HEK293 (cell line): ENCODE data around the gene BCL11B.

Experiments used
- CTCF ChIA-PET: fragments of 350-600 bp; formaldehyde crosslinking; extraction: SDS; loops from one replicate; lab custom pipeline; 2021; ENCODE audit warnings: antibody characterized with exemption; lab: Yijun Ruan, JAX
- POLR2A ChIA-PET: fragments of 300-600 bp; formaldehyde crosslinking; extraction: SDS; loops from one replicate; lab custom pipeline; 2020; ENCODE audit warnings: antibody characterized with exemption, inconsistent platforms; lab: Yijun Ruan, JAX
- H3K27ac ChIP-seq: fragments of 200-500 bp; sonication (Bioruptor generic); 2 replicates; pipeline ENCODE4 v1.5.1; 2014; ENCODE audit warnings: low read depth, low read length, control low read depth, inconsistent platforms; ENCODE audit errors: extremely low read depth
- H3K36me3 ChIP-seq, 2 experiments: fragments of 200-500 bp in 1 of 2; sonication (Bioruptor generic) in 1 of 2; 1 replicate in 1 of 2; 2 replicates in 1 of 2; pipeline ENCODE4 v1.5.1; 2014 to 2017; ENCODE audit warnings: inconsistent platforms in 2 of 2, low read length in 2 of 2; ENCODE audit not compliant: control insufficient read depth in 2 of 2, insufficient read depth in 1 of 2
- H3K4me1 ChIP-seq: fragments of 200-500 bp; sonication (Bioruptor generic); 2 replicates; pipeline ENCODE4 v1.5.1; 2014; ENCODE audit warnings: mild to moderate bottlenecking, low read length, inconsistent platforms; ENCODE audit not compliant: control insufficient read depth, insufficient read depth
- H3K4me3 ChIP-seq: 2 replicates; pipeline ENCODE4 v1.5.1; 2011; ENCODE audit warnings: low read depth, mild to moderate bottlenecking, control low read depth, low read length, moderate library complexity
- H3K9me3 ChIP-seq: fragments of 200-500 bp; sonication (Bioruptor generic); 2 replicates; pipeline ENCODE4 v1.5.1; 2014; ENCODE audit warnings: low read depth, low read length, inconsistent platforms; ENCODE audit not compliant: control insufficient read depth, insufficient read depth
- EGR2 ChIP-seq: fragments of 450-650 bp; formaldehyde crosslinking; IDR thresholded peaks from 2 replicates; pipeline ENCODE4 v1.5.1; 2016; ENCODE audit warnings: low read depth, missing biosample characterization, missing genetic modification characterization
- FEZF1 ChIP-seq: fragments of 450-650 bp; formaldehyde crosslinking; IDR thresholded peaks from 2 replicates; pipeline ENCODE4 v1.5.1; 2016; ENCODE audit warnings: missing biosample characterization, missing genetic modification characterization
- GFI1B ChIP-seq: fragments of 450-650 bp; formaldehyde crosslinking; IDR thresholded peaks from 2 replicates; pipeline ENCODE4 v1.5.1; 2016; ENCODE audit warnings: missing biosample characterization, missing genetic modification characterization
- GLIS1 ChIP-seq: fragments of 450-650 bp; formaldehyde crosslinking; IDR thresholded peaks from 2 replicates; pipeline ENCODE4 v1.5.1; 2016; ENCODE audit warnings: missing biosample characterization, missing genetic modification characterization
- GLIS2 ChIP-seq: fragments of 450-650 bp; formaldehyde crosslinking; IDR thresholded peaks from 2 replicates; pipeline ENCODE4 v1.5.1; 2016; ENCODE audit warnings: missing biosample characterization, missing genetic modification characterization
- HOXA7 ChIP-seq: sonication (generic); formaldehyde crosslinking; IDR thresholded peaks from 2 replicates; pipeline ENCODE4 v1.8.1; 2022; ENCODE audit warnings: missing genetic modification reagents, borderline replicate concordance
- KLF9 ChIP-seq: fragments of 450-650 bp; formaldehyde crosslinking; IDR thresholded peaks from 2 replicates; pipeline ENCODE4 v1.5.1; 2016; ENCODE audit warnings: missing biosample characterization, missing genetic modification characterization, low read depth
- OVOL3 ChIP-seq: fragments of 450-650 bp; formaldehyde crosslinking; IDR thresholded peaks from 2 replicates; pipeline ENCODE4 v1.5.1; 2016; ENCODE audit warnings: missing biosample characterization, missing genetic modification characterization
- SP3 ChIP-seq: fragments of 450-650 bp; formaldehyde crosslinking; IDR thresholded peaks from 2 replicates; pipeline ENCODE4 v1.5.1; 2016; ENCODE audit warnings: missing biosample characterization, missing genetic modification characterization
- TCF7L2 ChIP-seq: IDR thresholded peaks from 2 replicates; pipeline ENCODE4 v1.6.1; 2011; ENCODE audit warnings: low read depth, mild to moderate bottlenecking, inconsistent platforms, low read length, moderate library complexity, borderline replicate concordance
- ZBTB7A ChIP-seq: fragments of 450-650 bp; formaldehyde crosslinking; IDR thresholded peaks from 2 replicates; pipeline ENCODE4 v1.5.1; 2016; ENCODE audit warnings: low read depth, missing biosample characterization, missing genetic modification characterization
- ZFHX2 ChIP-seq: fragments of 450-650 bp; formaldehyde crosslinking; conservative IDR thresholded peaks from 2 replicates; pipeline ENCODE4 v1.5.1; 2016; ENCODE audit warnings: missing biosample characterization, missing genetic modification characterization
- ZNF223 ChIP-seq: fragments of 450-650 bp; formaldehyde crosslinking; IDR thresholded peaks from 2 replicates; pipeline ENCODE4 v1.5.1; 2016; ENCODE audit warnings: missing biosample characterization, missing genetic modification characterization
- ZNF354C ChIP-seq: fragments of 450-650 bp; formaldehyde crosslinking; IDR thresholded peaks from 2 replicates; pipeline ENCODE4 v1.5.1; 2016; ENCODE audit warnings: missing biosample characterization, missing genetic modification characterization, low read depth, borderline replicate concordance
- ZNF394 ChIP-seq: fragments of 450-650 bp; formaldehyde crosslinking; IDR thresholded peaks from 2 replicates; pipeline ENCODE4 v1.5.1; 2016; ENCODE audit warnings: missing biosample characterization, missing genetic modification characterization, mild to moderate bottlenecking, moderate library complexity, borderline replicate concordance
- ZNF426 ChIP-seq: fragments of 450-650 bp; formaldehyde crosslinking; IDR thresholded peaks from 2 replicates; pipeline ENCODE4 v1.5.1; 2017; ENCODE audit warnings: missing biosample characterization, missing genetic modification characterization, mild to moderate bottlenecking, inconsistent platforms, moderate library complexity
- ZNF548 ChIP-seq: fragments of 450-650 bp; formaldehyde crosslinking; IDR thresholded peaks from 2 replicates; pipeline ENCODE4 v1.5.1; 2016; ENCODE audit warnings: missing biosample characterization, missing genetic modification characterization
- ZNF558 ChIP-seq: fragments of 450-650 bp; formaldehyde crosslinking; IDR thresholded peaks from 2 replicates; pipeline ENCODE4 v1.5.1; 2016; ENCODE audit warnings: missing biosample characterization, missing genetic modification characterization
- ZNF585B ChIP-seq: fragments of 450-650 bp; formaldehyde crosslinking; IDR thresholded peaks from 2 replicates; pipeline ENCODE4 v1.5.1; 2016; ENCODE audit warnings: missing biosample characterization, missing genetic modification characterization
- ZNF707 ChIP-seq: fragments of 450-650 bp; formaldehyde crosslinking; IDR thresholded peaks from 2 replicates; pipeline ENCODE4 v1.5.1; 2016; ENCODE audit warnings: missing biosample characterization, missing genetic modification characterization
- ZNF777 ChIP-seq: fragments of 450-650 bp; formaldehyde crosslinking; IDR thresholded peaks from 2 replicates; pipeline ENCODE4 v1.5.1; 2017; ENCODE audit warnings: missing biosample characterization, missing genetic modification characterization, borderline replicate concordance
- TF ChIP-seq, protein P1 (sequence below): fragments of 450-650 bp; formaldehyde crosslinking; IDR thresholded peaks from 2 replicates; pipeline ENCODE4 v1.5.1; 2016; ENCODE audit warnings: missing biosample characterization, missing genetic modification characterization
- TF ChIP-seq, protein P2 (sequence below): fragments of 450-650 bp; formaldehyde crosslinking; IDR thresholded peaks from 2 replicates; pipeline ENCODE4 v1.5.1; 2017; ENCODE audit warnings: missing biosample characterization, missing genetic modification characterization
- TF ChIP-seq, protein P3 (sequence below): fragments of 450-650 bp; formaldehyde crosslinking; IDR thresholded peaks from 2 replicates; pipeline ENCODE4 v1.5.1; 2016; ENCODE audit warnings: missing biosample characterization, missing genetic modification characterization, borderline replicate concordance
- TF ChIP-seq, protein P4 (sequence below): fragments of 450-650 bp; formaldehyde crosslinking; IDR thresholded peaks from 2 replicates; pipeline ENCODE4 v1.5.1; 2016; ENCODE audit warnings: missing biosample characterization, missing genetic modification characterization

The BCL11B gene

DNA sequence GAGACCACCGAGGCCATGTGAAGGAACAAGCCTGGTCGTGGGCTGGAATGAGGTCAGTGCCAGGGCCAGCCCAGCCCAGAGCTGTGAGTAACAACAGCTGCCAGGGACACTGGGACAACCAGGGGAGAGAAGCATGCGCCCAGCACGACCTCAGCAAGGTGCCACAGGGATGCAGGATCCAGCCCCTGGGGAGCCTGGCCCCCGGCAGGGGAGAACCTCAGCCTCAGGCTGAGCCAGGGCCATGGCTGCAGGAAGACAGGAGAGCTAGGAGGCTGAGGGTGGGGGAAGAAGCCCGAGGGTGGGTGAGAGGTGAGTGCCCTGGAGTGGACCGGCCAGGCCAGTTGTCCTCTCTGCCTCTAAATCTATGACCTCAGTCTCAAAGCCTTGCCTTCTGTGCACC is 62.6 kb downstream of the BCL11B start (continued):
- TF ChIP-seq, protein P1, sequence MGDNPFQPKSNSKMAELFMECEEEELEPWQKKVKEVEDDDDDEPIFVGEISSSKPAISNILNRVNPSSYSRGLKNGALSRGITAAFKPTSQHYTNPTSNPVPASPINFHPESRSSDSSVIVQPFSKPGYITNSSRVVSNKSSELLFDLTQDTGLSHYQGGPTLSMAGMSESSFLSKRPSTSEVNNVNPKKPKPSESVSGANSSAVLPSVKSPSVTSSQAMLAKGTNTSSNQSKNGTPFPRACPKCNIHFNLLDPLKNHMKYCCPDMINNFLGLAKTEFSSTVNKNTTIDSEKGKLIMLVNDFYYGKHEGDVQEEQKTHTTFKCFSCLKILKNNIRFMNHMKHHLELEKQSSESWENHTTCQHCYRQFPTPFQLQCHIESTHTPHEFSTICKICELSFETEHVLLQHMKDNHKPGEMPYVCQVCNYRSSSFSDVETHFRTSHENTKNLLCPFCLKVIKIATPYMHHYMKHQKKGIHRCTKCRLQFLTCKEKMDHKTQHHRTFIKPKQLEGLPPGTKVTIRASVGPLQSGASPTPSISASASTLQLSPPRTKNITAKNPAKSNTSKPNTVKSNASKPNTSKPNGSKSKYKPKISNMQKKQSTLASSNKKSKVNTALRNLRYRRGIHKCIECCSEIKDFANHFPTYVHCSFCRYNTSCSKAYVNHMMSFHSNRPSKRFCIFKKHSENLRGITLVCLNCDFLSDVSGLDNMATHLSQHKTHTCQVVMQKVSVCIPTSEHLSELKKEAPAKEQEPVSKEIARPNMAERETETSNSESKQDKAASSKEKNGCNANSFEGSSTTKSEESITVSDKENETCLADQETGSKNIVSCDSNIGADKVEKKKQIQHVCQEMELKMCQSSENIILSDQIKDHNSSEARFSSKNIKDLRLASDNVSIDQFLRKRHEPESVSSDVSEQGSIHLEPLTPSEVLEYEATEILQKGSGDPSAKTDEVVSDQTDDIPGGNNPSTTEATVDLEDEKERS, result no peak

DNA sequence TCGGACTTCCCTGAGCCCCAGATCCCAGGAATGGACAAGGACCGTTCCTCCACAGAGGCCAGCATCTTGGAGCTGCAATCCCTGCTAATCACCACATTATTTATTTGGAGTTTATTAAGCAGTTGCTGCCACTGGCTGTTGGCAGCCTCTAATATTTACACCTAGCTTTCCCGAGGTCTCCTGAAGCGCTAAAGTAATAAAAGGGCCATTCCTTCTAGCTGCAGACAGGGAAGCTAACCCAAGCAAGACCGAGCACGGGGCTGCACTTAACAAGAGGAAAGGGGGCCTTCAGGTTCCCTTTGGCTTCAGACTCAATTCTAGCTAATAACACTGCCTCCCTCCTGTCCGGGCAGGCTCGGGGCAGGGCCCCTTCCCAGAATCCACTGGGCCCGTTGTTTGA is 63.7 kb downstream of the BCL11B start:
- H3K4me3 ChIP-seq, result no peak overlapping the region
- TF ChIP-seq HOXA7 (CRISPR knock-in tag) (no peak), EGR2 (no peak), OVOL3 (tag by site-specific recombination) (no peak), ZNF354C (tag by site-specific recombination) (no peak), GFI1B (tag by site-specific recombination) (no peak), FEZF1 (no peak), KLF9 (tag by site-specific recombination) (no peak), GLIS2 (no peak)
- TF ChIP-seq, protein P2, sequence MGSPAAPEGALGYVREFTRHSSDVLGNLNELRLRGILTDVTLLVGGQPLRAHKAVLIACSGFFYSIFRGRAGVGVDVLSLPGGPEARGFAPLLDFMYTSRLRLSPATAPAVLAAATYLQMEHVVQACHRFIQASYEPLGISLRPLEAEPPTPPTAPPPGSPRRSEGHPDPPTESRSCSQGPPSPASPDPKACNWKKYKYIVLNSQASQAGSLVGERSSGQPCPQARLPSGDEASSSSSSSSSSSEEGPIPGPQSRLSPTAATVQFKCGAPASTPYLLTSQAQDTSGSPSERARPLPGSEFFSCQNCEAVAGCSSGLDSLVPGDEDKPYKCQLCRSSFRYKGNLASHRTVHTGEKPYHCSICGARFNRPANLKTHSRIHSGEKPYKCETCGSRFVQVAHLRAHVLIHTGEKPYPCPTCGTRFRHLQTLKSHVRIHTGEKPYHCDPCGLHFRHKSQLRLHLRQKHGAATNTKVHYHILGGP, result no peak
- POLR2A ChIA-PET, result no interaction called here
- no peaks in the 10 kb centered on the region for H3K9me3 ChIP-seq
- no peaks in the 10 kb centered on the region for H3K36me3 ChIP-seq
- CTCF ChIA-PET, result no interaction called here
- no peak overlapping the region for H3K27ac ChIP-seq
- no peaks in the 10 kb centered on the region for H3K4me1 ChIP-seq

DNA sequence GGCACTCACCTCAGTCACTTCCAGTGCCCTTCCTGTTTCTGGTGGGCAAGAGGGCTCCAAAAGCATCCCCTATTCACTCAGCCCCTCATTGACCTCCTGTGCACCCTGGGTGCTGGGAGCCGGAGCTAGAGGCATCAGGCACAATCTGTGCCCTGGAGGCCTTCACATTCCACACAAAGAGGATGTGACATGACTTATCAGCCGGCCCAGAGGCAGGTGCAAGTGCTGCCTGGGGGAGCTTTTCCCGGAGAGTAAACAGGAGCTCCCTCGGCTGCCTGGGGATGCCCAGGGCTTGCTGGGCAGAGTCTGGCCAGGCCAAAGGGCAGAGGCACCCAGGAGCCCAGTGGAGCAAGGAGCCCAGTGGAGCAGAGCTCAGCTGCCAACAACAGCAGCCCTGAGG is 64.5 kb downstream of the BCL11B start:
- no peaks in the 10 kb centered on the region for H3K36me3 ChIP-seq
- H3K27ac ChIP-seq, result no peak overlapping the region
- CTCF ChIA-PET, result no interaction called here
- no peak overlapping the region for H3K4me3 ChIP-seq
- H3K9me3 ChIP-seq, result no peaks in the 10 kb centered on the region
- TF ChIP-seq ZNF223 (tag by site-specific recombination) (no peak), TCF7L2 (no peak), GLIS1 (peak; percentile 11; the same call in 1 of the 2 replicates)
- POLR2A ChIA-PET, result no interaction called here
- H3K4me1 ChIP-seq, result no peaks in the 10 kb centered on the region

DNA sequence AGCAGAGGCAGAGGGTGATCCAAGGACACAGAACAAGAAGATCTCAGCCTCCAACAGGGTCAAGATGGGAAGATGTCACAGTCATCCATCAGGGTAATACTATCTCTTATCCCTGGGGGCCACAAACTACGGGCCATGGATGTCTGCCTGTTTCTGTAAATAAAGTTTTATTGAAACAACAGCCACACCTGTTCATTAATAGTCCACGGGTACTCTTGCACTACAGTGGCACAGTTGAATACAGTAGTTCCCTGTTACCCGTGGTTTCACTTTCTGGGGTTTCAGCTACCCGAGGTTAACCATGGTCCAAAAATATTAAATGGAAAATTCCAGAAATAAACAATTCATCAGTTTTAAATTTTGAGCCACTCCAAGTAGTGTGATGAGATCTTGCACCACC is 65.9 kb downstream of the BCL11B start:
- ChIA-PET CTCF (no interaction called here), POLR2A (no interaction called here)
- H3K4me3 ChIP-seq, result no peak overlapping the region
- no peaks in the 10 kb centered on the region for H3K36me3 ChIP-seq
- no peaks in the 10 kb centered on the region for H3K4me1 ChIP-seq
- H3K9me3 ChIP-seq, result no peaks in the 10 kb centered on the region
- no peak overlapping the region for H3K27ac ChIP-seq
- TF ChIP-seq ZNF394 (tag by site-specific recombination) (no peak), ZNF707 (tag by site-specific recombination) (no peak), ZNF585B (no peak), KLF9 (tag by site-specific recombination) (no peak), ZNF426 (tag by site-specific recombination) (no peak), ZFHX2 (tag by site-specific recombination) (no peak), ZNF354C (tag by site-specific recombination) (no peak), ZNF558 (no peak), ZNF777 (tag by site-specific recombination) (no peak), SP3 (tag by site-specific recombination) (no peak), ZNF548 (no peak), ZBTB7A (tag by site-specific recombination) (no peak)
- TF ChIP-seq, protein P3, sequence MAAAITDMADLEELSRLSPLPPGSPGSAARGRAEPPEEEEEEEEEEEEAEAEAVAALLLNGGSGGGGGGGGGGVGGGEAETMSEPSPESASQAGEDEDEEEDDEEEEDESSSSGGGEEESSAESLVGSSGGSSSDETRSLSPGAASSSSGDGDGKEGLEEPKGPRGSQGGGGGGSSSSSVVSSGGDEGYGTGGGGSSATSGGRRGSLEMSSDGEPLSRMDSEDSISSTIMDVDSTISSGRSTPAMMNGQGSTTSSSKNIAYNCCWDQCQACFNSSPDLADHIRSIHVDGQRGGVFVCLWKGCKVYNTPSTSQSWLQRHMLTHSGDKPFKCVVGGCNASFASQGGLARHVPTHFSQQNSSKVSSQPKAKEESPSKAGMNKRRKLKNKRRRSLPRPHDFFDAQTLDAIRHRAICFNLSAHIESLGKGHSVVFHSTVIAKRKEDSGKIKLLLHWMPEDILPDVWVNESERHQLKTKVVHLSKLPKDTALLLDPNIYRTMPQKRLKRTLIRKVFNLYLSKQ, result no peak
- TF ChIP-seq, protein P4, sequence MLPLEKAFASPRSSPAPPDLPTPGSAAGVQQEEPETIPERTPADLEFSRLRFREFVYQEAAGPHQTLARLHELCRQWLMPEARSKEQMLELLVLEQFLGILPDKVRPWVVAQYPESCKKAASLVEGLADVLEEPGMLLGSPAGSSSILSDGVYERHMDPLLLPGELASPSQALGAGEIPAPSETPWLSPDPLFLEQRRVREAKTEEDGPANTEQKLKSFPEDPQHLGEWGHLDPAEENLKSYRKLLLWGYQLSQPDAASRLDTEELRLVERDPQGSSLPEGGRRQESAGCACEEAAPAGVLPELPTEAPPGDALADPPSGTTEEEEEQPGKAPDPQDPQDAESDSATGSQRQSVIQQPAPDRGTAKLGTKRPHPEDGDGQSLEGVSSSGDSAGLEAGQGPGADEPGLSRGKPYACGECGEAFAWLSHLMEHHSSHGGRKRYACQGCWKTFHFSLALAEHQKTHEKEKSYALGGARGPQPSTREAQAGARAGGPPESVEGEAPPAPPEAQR (tag by site-specific recombination), result no peak
